SU-DHL-6 (cell line): ENCODE measurements around the gene TMEM8B.

ENCODE experiments used
- H2AFZ ChIP-seq: fragments of 200-600 bp; sonication (generic); 2 replicates; pipeline ENCODE4 v1.6.1; 2014; ENCODE audit warnings: low read depth, mild to moderate bottlenecking, moderate library complexity, mixed read lengths, antibody characterized with exemption, low read length; ENCODE audit not compliant: severe bottlenecking
- H3F3A ChIP-seq: fragments of 200-600 bp; shearing (Covaris generic); 2 replicates; pipeline ENCODE4 v1.6.0; 2016; ENCODE audit warnings: antibody characterized with exemption, mild to moderate bottlenecking; ENCODE audit not compliant: insufficient read depth
- H3K27ac ChIP-seq: fragments of 200-600 bp; sonication (generic); 2 replicates; pipeline ENCODE4 v1.5.1; 2016; ENCODE audit warnings: low read depth, mild to moderate bottlenecking, low read length, moderate library complexity, mixed read lengths
- H3K27me3 ChIP-seq: fragments of 200-600 bp; sonication (generic), shearing (Covaris generic); 2 replicates; pipeline ENCODE4 v1.6.0; 2014; ENCODE audit warnings: mild to moderate bottlenecking, low read length
- H3K36me3 ChIP-seq: fragments of 200-600 bp; sonication (generic); 2 replicates; pipeline ENCODE4 v1.6.1; 2014; ENCODE audit warnings: mild to moderate bottlenecking, low read length, mixed read lengths
- H3K4me2 ChIP-seq: fragments of 300-600, 200-600 bp; shearing (Covaris generic), sonication (generic); 2 replicates; pipeline ENCODE4 v1.6.0; 2014; ENCODE audit warnings: low read length, low read depth, mild to moderate bottlenecking; ENCODE audit not compliant: poor library complexity, severe bottlenecking
- H3K4me3 ChIP-seq: fragments of 200-600 bp; sonication (generic); 2 replicates; pipeline ENCODE4 v1.5.1; 2014; ENCODE audit warnings: antibody characterized with exemption, low read length, mild to moderate bottlenecking, mixed read lengths; ENCODE audit not compliant: insufficient read depth, poor library complexity, severe bottlenecking
- H3K79me2 ChIP-seq: fragments of 200-600 bp; sonication (generic); 2 replicates; pipeline ENCODE4 v1.6.1; 2014; ENCODE audit warnings: mild to moderate bottlenecking, low read length, moderate library complexity; ENCODE audit not compliant: insufficient read depth
- H3K9ac ChIP-seq: fragments of 200-600 bp; sonication (generic); 2 replicates; pipeline ENCODE4 v1.7.0; 2014; ENCODE audit warnings: mild to moderate bottlenecking, low read length
- H3K9me2 ChIP-seq: fragments of 200-600 bp; sonication (generic); replicated peaks from 2 replicates; pipeline ENCODE4 v1.6.1; 2014; ENCODE audit warnings: low read length; ENCODE audit not compliant: insufficient read depth
- H3K9me3 ChIP-seq: fragments of 200-600 bp; sonication (generic); 2 replicates; pipeline ENCODE4 v1.6.1; 2014; ENCODE audit warnings: low read length, mixed read lengths; ENCODE audit not compliant: insufficient read depth
- H4K20me1 ChIP-seq: fragments of 200-600 bp; sonication (generic); 2 replicates; pipeline ENCODE4 v1.6.1; 2014; ENCODE audit warnings: low read depth, mild to moderate bottlenecking, antibody characterized with exemption, low read length, moderate library complexity, mixed read lengths
- CTCF ChIP-seq: fragments of 200-600 bp; sonication (generic); IDR thresholded peaks from one replicate; pipeline ENCODE4 v1.5.1; 2017; ENCODE audit warnings: antibody characterized with exemption, mild to moderate bottlenecking, low read length, moderate library complexity; ENCODE audit not compliant: insufficient read depth, poor library complexity, severe bottlenecking
- EZH2phosphoT487 ChIP-seq: fragments of 200-600 bp; sonication (generic), shearing (Covaris generic); conservative IDR thresholded peaks from 2 replicates; pipeline ENCODE4 v1.6.1; 2018; ENCODE audit warnings: mild to moderate bottlenecking, antibody characterized with exemption, low read length, moderate library complexity, mixed read lengths

The TMEM8B gene

GRCh38 chr9:35905912-35906679, 77.1 kb downstream of the TMEM8B start, which contains the start of gene HRCT1:
Gene HRCT1, plus strand, starts transcription at chr9:35906202. Its CDS starts 86 bp downstream, at chr9:35906288.
- Histone ChIP-seq H3F3A (no peaks in the 10 kb centered on the region), H3K36me3 (no peaks in the 10 kb centered on the region), H3K9me2 (no peaks in the 10 kb centered on the region), H3K9me3 (no peaks in the 10 kb centered on the region), H3K4me3 (no peak within 1 kb of the TSS), H3K9ac (no peak within 1 kb of the TSS), H3K79me2 (no peaks in the 10 kb centered on the region), H3K27me3 (no peaks in the 10 kb centered on the region), H3K4me2 (no peak within 1 kb of the TSS), H3K27ac (no peak within 1 kb of the TSS), H4K20me1 (no peaks in the 10 kb centered on the region), H2AFZ (no peak within 1 kb of the TSS)
- no peak for TF ChIP-seq CTCF
- no peak for TF ChIP-seq EZH2phosphoT487

- Histone ChIP-seq H3K9me2 (no peaks in the 10 kb centered on the region), H3K79me2 (no peaks in the 10 kb centered on the region), H3F3A (no peaks in the 10 kb centered on the region), H4K20me1 (no peaks in the 10 kb centered on the region), H3K4me2 (no peak overlapping the region), H3K27me3 (no peaks in the 10 kb centered on the region), H3K9ac (no peak overlapping the region), H2AFZ (no peak overlapping the region), H3K9me3 (no peaks in the 10 kb centered on the region), H3K36me3 (no peaks in the 10 kb centered on the region), H3K27ac (no peak overlapping the region), H3K4me3 (no peak overlapping the region)
- TF ChIP-seq CTCF (no peak), EZH2phosphoT487 (no peak)
Measured at GRCh38 chr9:35906923-35907699, 78.1 kb downstream of the TMEM8B start.

- no peaks in the 10 kb centered on the region for H3K79me2 ChIP-seq
- no peak overlapping the region for H2AFZ ChIP-seq
- no peaks in the 10 kb centered on the region for H4K20me1 ChIP-seq
Measured at GRCh38 chr9:35907711-35908503, 78.9 kb downstream of the TMEM8B start.

More at GRCh38 chr9:35907711-35908503, 78.9 kb downstream of the TMEM8B start:
- no peak overlapping the region for H3K4me2 ChIP-seq
- H3K27ac ChIP-seq: no peak overlapping the region
- H3K9me3 ChIP-seq: no peaks in the 10 kb centered on the region
- H3F3A ChIP-seq: no peaks in the 10 kb centered on the region
- no peak overlapping the region for H3K9ac ChIP-seq
- no peaks in the 10 kb centered on the region for H3K36me3 ChIP-seq
- no peaks in the 10 kb centered on the region for H3K9me2 ChIP-seq
- H3K27me3 ChIP-seq: no peaks in the 10 kb centered on the region
- no peak overlapping the region for H3K4me3 ChIP-seq
- no peak for TF ChIP-seq EZH2phosphoT487
- TF ChIP-seq CTCF: no peak
